Measurements from ENCODE around the gene HMGCLL1.

Gene HMGCLL1

GRCh38 chr6:55578537-55579363 is at the start of gene HMGCLL1:
TSS of gene HMGCLL1 (minus strand) at chr6:55579192. CDS start at chr6:55579055, 137 bp downstream.
- DNase-seq (ENCODE audit: low spot score): peak; percentile 82

DNA sequence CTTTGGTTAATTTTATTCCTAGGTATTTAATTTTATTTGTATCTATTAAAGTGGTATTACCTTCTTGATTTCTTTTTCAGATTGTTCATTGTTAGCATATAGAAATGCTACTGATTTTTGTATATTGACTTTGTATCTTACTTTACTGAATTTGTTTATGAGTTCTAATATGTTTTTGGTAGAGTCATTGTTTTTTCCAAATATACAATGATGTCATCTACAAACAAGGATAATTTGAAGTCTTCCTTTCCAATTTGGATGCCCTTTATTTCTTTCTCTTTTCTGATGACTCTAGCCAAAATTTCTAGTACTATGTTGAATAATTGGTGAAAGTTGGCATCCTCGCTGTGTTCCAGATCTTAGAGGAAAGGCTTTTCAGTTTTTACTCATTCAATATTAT is 43.0 kb upstream of the HMGCLL1 start:
- DNase-seq (ENCODE audit: low spot score): no peak

GRCh38 chr6:55621244-55621643 is 42.3 kb upstream of the HMGCLL1 start:
- DNase-seq (ENCODE audit: low spot score): no peak

GRCh38 chr6:55617272-55617671 is 38.3 kb upstream of the HMGCLL1 start:
- DNase-seq (ENCODE audit: low spot score): peak; percentile 24

GRCh38 chr6:55604021-55604420 is 25.0 kb upstream of the HMGCLL1 start:
- DNase-seq (ENCODE audit: low spot score): no peak

DNA sequence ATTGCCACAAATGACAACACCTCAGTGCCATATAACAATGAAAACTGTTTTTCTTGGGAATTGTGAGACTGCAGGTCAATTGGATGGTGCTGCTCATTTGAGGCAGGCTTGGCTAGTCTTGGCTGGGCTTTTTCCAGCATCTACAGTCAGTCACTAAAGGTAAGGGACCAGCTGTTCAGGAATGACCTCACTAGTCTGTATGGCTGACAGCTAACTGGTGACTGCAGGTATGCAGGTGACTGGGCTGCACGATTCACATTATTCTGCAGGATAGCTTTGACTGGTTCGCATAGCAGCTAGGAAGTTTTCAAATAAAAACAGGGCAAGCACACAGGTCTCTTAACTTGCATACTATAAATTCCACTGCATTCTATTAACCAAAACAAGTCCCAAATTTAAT is 22.1 kb upstream of the HMGCLL1 start:
- no peak for DNase-seq (ENCODE audit: low spot score)

DNA sequence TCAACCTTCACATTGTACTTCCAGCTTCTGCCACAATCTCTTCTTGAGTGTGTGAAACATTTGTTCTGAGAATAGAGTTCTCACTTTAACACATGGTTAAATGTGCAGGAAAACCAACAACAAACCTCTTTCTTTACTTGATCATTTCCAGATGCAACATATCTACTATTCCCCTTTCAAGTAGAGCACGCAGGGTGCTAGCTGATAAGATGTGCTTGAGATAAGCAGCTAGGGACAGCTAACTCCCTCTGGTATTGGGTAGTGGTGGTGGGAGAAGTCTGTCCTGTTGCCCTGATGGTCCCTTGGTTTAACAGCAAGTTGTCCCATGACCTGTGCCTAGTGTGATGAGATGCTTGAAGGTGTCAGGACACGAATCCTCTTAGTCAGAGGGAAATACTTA is 15.4 kb upstream of the HMGCLL1 start:
- no peak for DNase-seq (ENCODE audit: low spot score)

DNA sequence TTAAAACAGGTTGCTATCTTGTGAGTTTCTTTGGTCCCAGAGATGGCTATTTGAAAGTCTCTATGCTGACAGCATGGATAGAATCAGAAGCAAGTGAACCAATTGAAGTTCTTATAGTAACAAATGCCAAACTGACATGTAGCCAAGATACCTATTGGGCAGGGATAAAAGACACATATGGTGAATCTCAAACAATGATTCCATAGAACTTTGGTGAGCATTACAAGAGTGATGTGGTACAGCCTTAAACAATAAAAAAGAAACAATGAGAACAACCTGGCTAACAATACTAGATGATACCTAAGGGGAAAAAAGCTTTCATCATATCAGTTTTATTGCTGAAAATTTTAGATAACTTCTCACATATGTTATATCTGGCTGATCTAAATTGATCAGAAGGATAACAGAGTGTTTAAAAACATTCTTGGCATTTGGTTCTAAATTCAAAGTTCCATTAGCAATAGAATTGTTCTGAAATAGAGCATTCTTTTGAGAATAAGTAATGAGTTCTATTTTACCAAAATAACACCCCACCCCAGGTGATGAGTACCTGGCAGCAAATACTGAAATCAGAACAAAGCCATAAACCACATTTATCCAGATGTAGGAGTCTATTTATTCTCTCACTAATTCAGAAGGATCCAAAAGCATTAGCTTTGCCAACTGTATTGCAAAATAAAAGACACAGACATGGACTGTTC is 5.8 kb upstream of the HMGCLL1 start:
- DNase-seq (ENCODE audit: low spot score): no peak

DNA sequence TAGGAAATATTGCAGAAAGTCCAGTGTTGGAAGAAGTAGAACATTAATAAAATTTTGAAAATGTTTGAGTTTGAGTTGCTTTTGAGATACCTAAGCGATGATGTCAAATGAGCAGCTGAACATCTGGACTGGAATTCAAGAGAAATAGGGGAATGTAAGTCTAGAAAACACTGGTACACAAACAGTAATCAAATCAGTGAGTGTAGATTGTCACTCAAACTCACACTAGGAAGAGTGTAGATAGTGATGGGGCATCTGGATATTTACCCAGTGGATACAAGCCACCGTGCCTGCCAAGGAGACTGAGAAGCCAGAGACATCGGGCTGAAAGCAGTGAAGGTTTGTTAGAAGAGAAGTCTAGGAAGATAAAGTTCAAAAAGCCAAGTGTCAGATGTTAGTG is 2.2 kb downstream of the HMGCLL1 start:
- no peak for DNase-seq (ENCODE audit: low spot score)

DNA sequence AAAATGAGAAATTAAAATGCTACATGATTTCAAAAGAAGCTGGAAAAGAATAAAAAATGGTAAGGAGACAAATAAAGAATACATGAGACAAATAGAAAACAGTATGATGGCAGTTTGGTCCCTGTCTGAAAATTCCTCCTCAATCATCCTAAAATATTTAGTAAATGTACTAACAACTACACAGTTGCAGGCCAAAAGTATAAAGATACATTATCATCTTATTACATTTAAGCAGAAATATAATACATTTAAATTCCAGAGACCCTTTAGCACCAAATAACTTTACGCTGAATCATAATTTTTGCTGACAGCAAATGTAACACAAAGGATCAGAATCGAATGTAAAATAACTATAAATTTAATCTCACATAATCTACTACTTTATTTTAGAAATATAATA is 4.4 kb downstream of the HMGCLL1 start:
- DNase-seq (ENCODE audit: low spot score): no peak

GRCh38 chr6:55569638-55570037 is 9.4 kb downstream of the HMGCLL1 start:
- DNase-seq (ENCODE audit: low spot score): no peak

DNA sequence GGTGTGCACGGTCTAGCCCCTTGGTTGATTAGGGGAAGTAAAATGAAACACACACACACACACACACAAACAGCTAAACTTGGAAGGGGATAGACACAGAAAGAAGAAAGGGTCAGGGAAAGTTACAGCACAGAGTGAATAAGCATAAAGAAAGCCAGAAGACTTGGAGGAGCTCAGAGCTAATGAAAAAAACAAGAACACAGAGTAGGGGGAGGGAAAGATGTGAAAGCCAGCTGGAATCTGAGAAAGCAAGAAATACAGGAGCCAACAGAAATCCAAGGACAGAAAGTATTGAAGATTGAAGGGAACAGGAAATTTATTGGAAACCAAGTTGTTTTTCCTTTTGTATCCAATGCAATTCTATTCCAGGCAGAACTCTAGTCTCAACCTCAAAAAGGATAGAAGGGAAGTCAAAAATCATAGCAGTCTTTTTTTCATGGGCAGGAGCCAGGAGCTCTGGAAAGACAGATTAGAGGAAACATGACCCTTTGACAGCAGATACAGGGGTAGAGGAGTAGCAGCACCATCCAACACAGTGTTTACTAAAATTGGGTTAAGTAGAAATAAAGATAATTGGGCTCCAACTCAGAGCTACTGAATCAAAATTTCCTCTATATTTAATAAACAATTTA is 10.1 kb downstream of the HMGCLL1 start:
- no peak for DNase-seq (ENCODE audit: low spot score)

GRCh38 chr6:55567558-55567957 is 11.4 kb downstream of the HMGCLL1 start:
- no peak for DNase-seq (ENCODE audit: low spot score)

DNA sequence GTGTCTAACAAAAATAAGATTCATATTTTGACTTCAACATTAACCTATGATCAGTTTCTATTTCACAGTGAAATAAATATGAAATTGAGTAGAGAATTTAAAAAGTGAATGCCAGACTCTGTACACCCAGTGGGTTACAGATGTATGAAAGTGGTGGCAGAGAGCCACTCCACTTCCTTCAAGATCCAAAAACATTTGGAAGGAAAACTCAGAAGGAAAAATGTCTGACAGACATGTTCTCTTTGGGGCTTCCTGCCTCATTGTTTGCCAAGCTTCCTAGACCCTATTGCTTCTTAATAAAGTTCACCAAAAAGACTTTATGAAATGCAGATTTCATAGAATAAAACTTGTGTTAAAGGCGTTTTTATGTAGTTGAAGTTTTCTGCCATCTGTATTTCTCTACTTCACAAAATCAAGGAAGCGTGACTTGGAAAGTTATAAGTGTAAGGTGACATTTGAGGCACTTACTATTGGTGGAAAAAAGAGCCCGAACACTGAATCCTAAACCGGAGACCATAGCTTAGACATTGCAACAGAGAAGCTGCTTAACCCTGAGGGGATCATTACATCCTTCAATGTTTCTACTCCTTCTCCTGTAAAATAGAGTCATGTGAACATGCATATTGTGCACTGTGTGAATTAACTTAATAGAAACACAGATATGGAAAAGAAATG is 12.8 kb downstream of the HMGCLL1 start:
- DNase-seq (ENCODE audit: low spot score): no peak

DNA sequence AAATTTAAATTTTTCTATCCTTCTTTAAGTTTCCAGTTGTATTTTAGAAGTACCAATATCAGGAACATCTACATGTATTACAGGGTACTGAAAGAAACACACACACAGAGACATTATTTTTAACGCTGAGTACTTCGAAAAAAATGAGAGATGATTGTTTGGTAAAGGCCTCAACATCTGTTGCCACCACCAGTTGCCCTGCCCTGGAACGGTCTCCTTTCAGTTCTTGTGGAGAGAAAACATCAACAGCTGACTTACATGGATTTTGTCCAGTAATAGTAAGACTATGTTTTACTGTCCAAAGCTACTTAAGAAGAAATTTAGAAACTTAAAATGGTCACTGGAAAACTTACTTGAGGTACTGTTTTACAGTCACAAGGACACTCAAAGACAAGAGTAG is 16.7 kb downstream of the HMGCLL1 start:
- DNase-seq (ENCODE audit: low spot score): no peak

- DNase-seq (ENCODE audit: low spot score): no peak
Observed at GRCh38 chr6:55560290-55560885, 18.6 kb downstream of the HMGCLL1 start.

- no peak for DNase-seq (ENCODE audit: low spot score)
Observed at GRCh38 chr6:55557146-55557545, 21.8 kb downstream of the HMGCLL1 start.

GRCh38 chr6:55545791-55546190 is 33.2 kb downstream of the HMGCLL1 start:
- no peak for DNase-seq (ENCODE audit: low spot score)

GRCh38 chr6:55543633-55544309 is 35.2 kb downstream of the HMGCLL1 start:
- DNase-seq (ENCODE audit: low spot score): no peak

DNA sequence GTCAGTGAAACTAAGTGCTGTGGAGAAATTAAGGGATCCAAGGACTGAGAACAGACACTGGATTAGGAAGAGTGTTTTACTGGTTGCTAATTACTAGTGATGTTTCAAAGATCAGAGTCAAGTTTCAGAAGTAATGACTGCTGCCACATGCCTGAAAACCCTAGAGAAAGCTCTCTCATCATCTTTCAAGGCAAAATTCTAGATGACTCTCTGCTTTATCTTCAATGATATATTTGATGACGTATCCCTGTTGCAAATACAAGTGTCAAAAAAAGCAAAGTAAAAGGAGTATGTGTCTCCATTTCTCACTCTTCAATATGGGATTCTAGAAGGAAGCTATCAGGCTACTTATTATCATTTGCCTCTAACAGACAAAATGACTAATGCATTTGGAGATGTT is 38.0 kb downstream of the HMGCLL1 start:
- DNase-seq (ENCODE audit: low spot score): no peak

GRCh38 chr6:55536391-55536956 is 42.5 kb downstream of the HMGCLL1 start:
- DNase-seq (ENCODE audit: low spot score): no peak
